Neural progenitor cell (in vitro differentiated cells): ENCODE data around the gene SIRT5. TPM values are rescaled to one million over a fixed set of nuclear protein-coding genes. Genes with fewer than 3 reads are reported as not detected.

Source experiments
- DNase-seq: peaks from one replicate; pipeline ENCODE4 v3.0.0-alpha.2; 2016; ENCODE audit warnings: low spot score
- H2AFZ ChIP-seq: fragments of 200-600 bp; sonication (generic); replicated peaks from 2 replicates; pipeline ENCODE4 v1.6.1; 2016; ENCODE audit warnings: antibody characterized with exemption
- H3F3A ChIP-seq: fragments of 200-600 bp; sonication (generic); 2 replicates; pipeline ENCODE4 v1.6.1; 2016; ENCODE audit warnings: antibody characterized with exemption, low read depth
- H3K27ac ChIP-seq: fragments of 200-600 bp; sonication (generic); 2 replicates; pipeline ENCODE4 v1.5.1; 2016; ENCODE audit warnings: mild to moderate bottlenecking
- H3K27me3 ChIP-seq: fragments of 200-600 bp; sonication (generic); 2 replicates; pipeline ENCODE4 v1.6.1; 2016; ENCODE audit warnings: mild to moderate bottlenecking, moderate library complexity
- H3K36me3 ChIP-seq: fragments of 200-600 bp; sonication (generic); 2 replicates; pipeline ENCODE4 v1.5.1; 2016
- H3K4me1 ChIP-seq: fragments of 200-600 bp; sonication (generic); 2 replicates; pipeline ENCODE4 v1.6.1; 2016; ENCODE audit warnings: mixed run types
- H3K4me2 ChIP-seq: fragments of 200-600 bp; sonication (generic); 2 replicates; pipeline ENCODE4 v1.6.1; 2016
- H3K4me3 ChIP-seq: fragments of 200-600 bp; sonication (generic); 2 replicates; pipeline ENCODE4 v1.5.1; 2016
- H3K79me2 ChIP-seq: fragments of 200-600 bp; sonication (generic); 2 replicates; pipeline ENCODE4 v1.6.1; 2016; ENCODE audit warnings: low read depth
- H3K9ac ChIP-seq: fragments of 200-600 bp; sonication (generic); 2 replicates; pipeline ENCODE4 v1.6.1; 2016
- H3K9me3 ChIP-seq: fragments of 200-600 bp; sonication (generic); 2 replicates; pipeline ENCODE4 v1.5.1; 2016; ENCODE audit warnings: low read depth
- H4K20me1 ChIP-seq: fragments of 200-600 bp; sonication (generic); 2 replicates; pipeline ENCODE4 v1.6.1; 2016; ENCODE audit warnings: low read depth
- H3K27ac Mint-ChIP-seq: 3 replicates; pipeline ENCODE4 v1.8.0; 2021; ENCODE audit warnings: mixed read lengths
- H3K27me3 Mint-ChIP-seq: 2 replicates; pipeline ENCODE4 v1.8.0; 2022; ENCODE audit warnings: low read depth, mild to moderate bottlenecking, inconsistent platforms, moderate library complexity, mixed read lengths; ENCODE audit not compliant: insufficient read depth
- H3K36me3 Mint-ChIP-seq: 3 replicates; pipeline ENCODE4 v1.8.0; 2021; ENCODE audit warnings: mixed read lengths
- H3K4me1 Mint-ChIP-seq: 3 replicates; pipeline ENCODE4 v1.8.0; 2021; ENCODE audit warnings: mixed read lengths
- H3K4me3 Mint-ChIP-seq: 3 replicates; pipeline ENCODE4 v1.8.0; 2021; ENCODE audit warnings: mild to moderate bottlenecking, moderate library complexity, mixed read lengths
- H3K9me3 Mint-ChIP-seq: 3 replicates; pipeline ENCODE4 v1.8.0; 2020; ENCODE audit warnings: mixed read lengths
- EZH2 ChIP-seq: fragments of 200-600 bp; sonication (generic); IDR thresholded peaks from 2 replicates; pipeline ENCODE4 v1.6.1; 2017; ENCODE audit warnings: antibody characterized with exemption, mild to moderate bottlenecking, moderate library complexity
- EZH2phosphoT487 ChIP-seq: fragments of 200-600 bp; sonication (generic); IDR thresholded peaks from 2 replicates; pipeline ENCODE4 v1.6.1; 2017; ENCODE audit warnings: antibody characterized with exemption
- total RNA-seq: library from RNA; depleted of rRNA; stranded (reverse); fragments of >200 nt; gene quantifications from 2 replicates; pipeline ENCODE4 v1.2.3, GENCODE V29; 2015; ENCODE audit warnings: low replicate concordance
- TF ChIP-seq, protein P1 (sequence below): fragments of 200-600 bp; sonication (generic); IDR thresholded peaks from 2 replicates; pipeline ENCODE4 v1.5.1; 2017; ENCODE audit warnings: antibody characterized with exemption, mild to moderate bottlenecking

The SIRT5 gene
- total RNA-seq, 1 donor from 2014 or later: 18.2 TPM

DNA sequence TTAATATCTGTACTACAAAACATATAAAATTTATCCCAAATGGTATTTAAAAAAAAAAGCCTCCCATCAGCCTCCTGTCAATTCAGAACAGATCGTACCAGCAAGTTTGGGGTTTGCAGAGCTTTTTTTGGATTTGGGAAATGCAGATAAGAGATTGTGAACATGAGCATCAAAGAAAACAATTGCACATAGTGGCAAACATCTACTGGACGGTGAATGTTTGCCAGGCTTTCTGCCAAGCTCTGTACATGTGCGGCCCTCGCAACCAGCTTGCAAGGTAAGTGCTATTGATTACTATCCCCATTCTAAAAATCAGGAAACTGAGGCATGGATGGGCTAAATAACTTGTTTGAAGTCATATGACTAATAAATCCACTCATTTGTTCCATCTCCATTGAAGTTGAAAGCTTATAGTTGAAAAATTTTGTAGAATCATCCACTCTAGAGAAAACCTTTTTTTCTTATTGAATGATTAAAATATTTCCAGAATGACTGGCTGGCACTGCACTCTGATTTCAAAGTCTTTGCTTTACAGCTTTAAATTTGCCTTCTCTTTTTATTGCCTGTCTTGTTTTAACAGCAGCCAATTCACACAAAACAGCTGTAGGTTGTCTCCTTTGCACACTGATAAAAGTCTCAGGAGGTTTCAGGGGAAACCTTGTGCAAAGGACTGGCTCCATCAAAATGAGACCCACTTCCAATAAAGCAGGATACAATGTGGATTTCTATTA lies 37.4 kb upstream of the SIRT5 start:
- Mint-ChIP-seq H3K9me3 (peaks cover 8% of the 10 kb centered on the region), H3K36me3 (no peaks in the 10 kb centered on the region), H3K4me3 (no peak overlapping the region), H3K27me3 (peaks cover 12% of the 10 kb centered on the region), H3K4me1 (peaks cover 7% of the 10 kb centered on the region), H3K27ac (no peak overlapping the region)
- Histone ChIP-seq H3F3A (peaks cover 5% of the 10 kb centered on the region), H3K36me3 (no peaks in the 10 kb centered on the region), H3K4me1 (peaks cover 4% of the 10 kb centered on the region), H3K27ac (no peak overlapping the region), H3K9ac (no peak overlapping the region), H3K4me2 (no peak overlapping the region), H2AFZ (no peak overlapping the region), H3K4me3 (no peak overlapping the region), H3K27me3 (no peaks in the 10 kb centered on the region), H4K20me1 (no peaks in the 10 kb centered on the region), H3K79me2 (no peaks in the 10 kb centered on the region), H3K9me3 (no peaks in the 10 kb centered on the region)
- DNase-seq: no peak
- TF ChIP-seq, protein P1, sequence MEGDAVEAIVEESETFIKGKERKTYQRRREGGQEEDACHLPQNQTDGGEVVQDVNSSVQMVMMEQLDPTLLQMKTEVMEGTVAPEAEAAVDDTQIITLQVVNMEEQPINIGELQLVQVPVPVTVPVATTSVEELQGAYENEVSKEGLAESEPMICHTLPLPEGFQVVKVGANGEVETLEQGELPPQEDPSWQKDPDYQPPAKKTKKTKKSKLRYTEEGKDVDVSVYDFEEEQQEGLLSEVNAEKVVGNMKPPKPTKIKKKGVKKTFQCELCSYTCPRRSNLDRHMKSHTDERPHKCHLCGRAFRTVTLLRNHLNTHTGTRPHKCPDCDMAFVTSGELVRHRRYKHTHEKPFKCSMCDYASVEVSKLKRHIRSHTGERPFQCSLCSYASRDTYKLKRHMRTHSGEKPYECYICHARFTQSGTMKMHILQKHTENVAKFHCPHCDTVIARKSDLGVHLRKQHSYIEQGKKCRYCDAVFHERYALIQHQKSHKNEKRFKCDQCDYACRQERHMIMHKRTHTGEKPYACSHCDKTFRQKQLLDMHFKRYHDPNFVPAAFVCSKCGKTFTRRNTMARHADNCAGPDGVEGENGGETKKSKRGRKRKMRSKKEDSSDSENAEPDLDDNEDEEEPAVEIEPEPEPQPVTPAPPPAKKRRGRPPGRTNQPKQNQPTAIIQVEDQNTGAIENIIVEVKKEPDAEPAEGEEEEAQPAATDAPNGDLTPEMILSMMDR: no peak
- no peak for TF ChIP-seq EZH2phosphoT487
- TF ChIP-seq EZH2: no peak

- H3K4me1 ChIP-seq: no peaks in the 10 kb centered on the region
- peaks cover 5% of the 10 kb centered on the region for H3K4me1 Mint-ChIP-seq
- no peak overlapping the region for H3K4me3 ChIP-seq
- no peaks in the 10 kb centered on the region for H3K27me3 ChIP-seq
- no peaks in the 10 kb centered on the region for H3K36me3 Mint-ChIP-seq
- H3K27me3 Mint-ChIP-seq: peaks cover 12% of the 10 kb centered on the region
- H3K36me3 ChIP-seq: no peaks in the 10 kb centered on the region
- H3K27ac Mint-ChIP-seq: no peak overlapping the region
- H3F3A ChIP-seq: no peaks in the 10 kb centered on the region
- no peak overlapping the region for H3K9ac ChIP-seq
- no peaks in the 10 kb centered on the region for H3K9me3 ChIP-seq
- no peak overlapping the region for H3K4me2 ChIP-seq
- TF ChIP-seq EZH2phosphoT487: no peak
- TF ChIP-seq, protein P1: no peak
- TF ChIP-seq EZH2: no peak
- DNase-seq: no peak
- H4K20me1 ChIP-seq: no peaks in the 10 kb centered on the region
- H3K4me3 Mint-ChIP-seq: no peak overlapping the region
- no peaks in the 10 kb centered on the region for H3K79me2 ChIP-seq
- no peak overlapping the region for H3K27ac ChIP-seq
- no peak overlapping the region for H2AFZ ChIP-seq
- H3K9me3 Mint-ChIP-seq: peaks cover 12% of the 10 kb centered on the region
Measured at GRCh38 chr6:13537527-13537897, 36.9 kb upstream of the SIRT5 start.

DNA sequence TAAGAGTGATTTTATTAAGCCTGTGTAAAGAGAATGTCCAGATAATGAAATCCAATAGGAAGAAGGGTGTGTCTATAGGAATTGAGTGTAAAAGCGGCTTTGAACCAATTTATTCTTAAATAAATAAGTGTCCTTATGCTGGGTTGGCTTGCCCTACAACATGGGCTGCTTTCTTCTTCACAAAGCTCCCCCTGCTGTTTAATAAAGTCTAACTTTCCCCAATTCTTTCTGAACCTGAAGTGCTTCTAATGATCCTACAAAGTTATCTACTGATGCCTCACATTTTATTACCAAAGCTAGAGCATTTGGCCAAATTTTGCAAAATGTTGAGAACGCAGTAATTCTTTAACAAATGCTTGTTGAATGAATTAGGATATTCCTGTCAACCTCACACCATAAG lies 36.3 kb upstream of the SIRT5 start:
- Histone ChIP-seq H3K79me2 (no peaks in the 10 kb centered on the region), H3K27me3 (no peaks in the 10 kb centered on the region), H3K4me2 (no peak overlapping the region), H3F3A (no peaks in the 10 kb centered on the region), H3K36me3 (no peaks in the 10 kb centered on the region), H3K9ac (no peak overlapping the region), H3K4me1 (no peaks in the 10 kb centered on the region), H4K20me1 (no peaks in the 10 kb centered on the region), H3K4me3 (no peak overlapping the region), H3K9me3 (no peaks in the 10 kb centered on the region), H2AFZ (no peak overlapping the region), H3K27ac (no peak overlapping the region)
- Mint-ChIP-seq H3K27ac (no peak overlapping the region), H3K9me3 (peaks cover 16% of the 10 kb centered on the region), H3K27me3 (peaks cover 12% of the 10 kb centered on the region), H3K4me1 (peaks cover 5% of the 10 kb centered on the region), H3K4me3 (no peak overlapping the region), H3K36me3 (peaks cover 4% of the 10 kb centered on the region)
- TF ChIP-seq, protein P1: peak; percentile 27
- no peak for TF ChIP-seq EZH2
- DNase-seq: no peak
